Heart left ventricle (tissue), 16 donors: Measurements from ENCODE around the gene BMPR1A. TPM values are rescaled to one million over a fixed set of nuclear protein-coding genes. Genes with fewer than 3 reads are reported as not detected.
A peak's percentile ranks its signal among the peaks of the same experiment; 100 is the strongest.

ENCODE experiments used
- ATAC-seq, 4 donors: fragments of 200-7000 bp; cut with Tn5 transposase; one replicate each; pipeline ENCODE4 v1.9.1; 2020 to 2022; ENCODE audit warnings: moderate library complexity in 4 of 4, mild to moderate bottlenecking in 3 of 4, moderate number of reproducible peaks in 1 of 4
- DNase-seq, 5 donors: peaks; one replicate each; pipeline ENCODE4 v3.0.0-alpha.2; 2020
- H3K27ac ChIP-seq, 12 donors: fragments of 200-600 bp; sonication (generic) in 4 of 12; one replicate each; pipeline versions ENCODE4 v1.5.0 to v1.8.0; 2016 to 2022; ENCODE audit warnings: mild to moderate bottlenecking in 2 of 12
- H3K27me3 ChIP-seq, 9 donors: fragments of 200-600 bp; sonication (generic) in 2 of 9; one replicate each; pipeline versions ENCODE4 v1.5.1 to v1.8.0; 2016 to 2022; ENCODE audit warnings: mild to moderate bottlenecking in 3 of 9
- H3K36me3 ChIP-seq, 9 donors: fragments of 200-600 bp; sonication (generic) in 2 of 9; one replicate each; pipeline versions ENCODE4 v1.5.0 to v1.8.0; 2018 to 2022; ENCODE audit warnings: mild to moderate bottlenecking in 2 of 9
- H3K4me1 ChIP-seq, 12 donors: fragments of 200-600 bp; sonication (generic) in 4 of 12; one replicate each; pipeline versions ENCODE4 v1.5.0 to v1.8.0; 2016 to 2022; ENCODE audit warnings: mild to moderate bottlenecking in 3 of 12
- H3K4me3 ChIP-seq, 12 donors: fragments of 200-600 bp; sonication (generic) in 4 of 12; one replicate each; pipeline versions ENCODE4 v1.5.0 to v1.8.0; 2017 to 2022; ENCODE audit warnings: mild to moderate bottlenecking in 9 of 12, moderate library complexity in 4 of 12
- H3K9me3 ChIP-seq, 12 donors: fragments of 200-600 bp; sonication (generic) in 4 of 12; one replicate each; pipeline versions ENCODE4 v1.5.0 to v1.8.0; 2016 to 2022; ENCODE audit warnings: mild to moderate bottlenecking in 1 of 12
- CTCF ChIP-seq, 12 donors: fragments of 200-600 bp; sonication (generic) in 4 of 12; IDR thresholded peaks; one replicate each; pipeline versions ENCODE4 v1.5.0 to v1.8.0; 2018 to 2022; ENCODE audit warnings: antibody characterized with exemption in 12 of 12, mild to moderate bottlenecking in 5 of 12
- POLR2A ChIP-seq, 2 donors: fragments of 450-650 bp; IDR thresholded peaks; one replicate each; pipeline ENCODE4 v1.6.1; 2017; ENCODE audit warnings: antibody characterized with exemption in 2 of 2, mild to moderate bottlenecking in 2 of 2, moderate library complexity in 2 of 2
- WGBS, 4 donors: extraction: QIAGEN DNeasy Blood & Tissue Kit in 2 of 4; methylation state at CpG; one replicate each; pipeline versions ENCODE4 v1.1.5 to v1.1.7; 2013 to 2018; 5-methylcytosine and 5-hydroxymethylcytosine counted together
- intact Hi-C, 10 donors: fragments of 100-400 bp; cut with DNase I; formaldehyde crosslinking; loops; one replicate each; pipeline versions ENCODE4 v1.11.1 to v1.14.2; 2022
- polyA plus RNA-seq, 2 donors: library from polyadenylated mRNA; stranded (reverse); fragments of 200-250 nt; gene quantifications; one replicate each; pipeline ENCODE4 v1.2.3, GENCODE V29; 2013
- total RNA-seq, 9 donors: library from RNA; depleted of rRNA in 2 of 9; stranded (reverse); fragments of >200 nt in 2 of 9; fragmentation: NEBNext Ultra II Directional in 3 of 9; extraction: Animal tissue kit (Norgen Biotek cat#: 25700) in 3 of 9; gene quantifications; one replicate each; pipeline versions ENCODE4 v1.1.0 to v1.2.4, GENCODE V29; 2016 to 2023
- donor health status: ischemic (EF 13 %, LVEDD 7.1; RV severe dilation, severe dysfunction).
- donor health status: healthy with polysubstance abuse.
- donor health status: DM: no; HTN: yes; CAD: no.
- donor health status: DM: no; HTN: no; CAD: no.
- donor health status: ischemic (EF 25% LVEDD 6.9; RV normal size, moderate dysfunction).
- donor health status: ischemic (EF 25% LVEDD 5.7; RV mildly dilated, moderate dysfunction).
- donor health status: healthy.
- donor health status: DM: yes; HTN: yes; CAD: no.
- donor health status: ischemic (EF 35%, LVEDD 5.7; RV mildly dilated, moderate dysfunction).
- donor health status: nonischemic (EF 11% LVEDD 7.7; RV severe dilation, severe dysfunction).
- donor health status: DM: yes; HTN: yes; CAD: no.
- donor health status: PGD.
- donor health status: ischemic (EF 29% LVEDD 5.4; RV normal size, mild dysfunction).
- donor health status: nonischemic (EF 23%, LVEDD 6.1; RV moderate dilation, normal function).

BMPR1A gene
- total and polyA plus RNA-seq, 11 donors: 6.3 to 72.0 (median 40.1) TPM

GRCh38 chr10:86721232-86721631 lies 35.2 kb upstream of the BMPR1A start:
- 60 to 76% (median 74%) methylated on average over 5 of the region's 5 CpGs for WGBS, 4 donors
- no peaks in the 10 kb centered on the region for H3K9me3 ChIP-seq
- peaks cover 0 to 97% (median 23%) of the 10 kb centered on the region in 9 donors for H3K36me3 ChIP-seq
- H3K27me3 ChIP-seq: peaks cover 0 to 10% (median 0%) of the 10 kb centered on the region in 9 donors
- intact Hi-C loops: no loop called here
- peak overlapping the region in 3 of 12 donors; percentile 12 to 15 (median 12) for H3K27ac ChIP-seq
- TF ChIP-seq CTCF (IDR thresholded peaks at IDR 0.05): no peak
- no peak for TF ChIP-seq POLR2A (IDR thresholded peaks at IDR 0.05)
- H3K4me3 ChIP-seq: no peak overlapping the region
- H3K4me1 ChIP-seq: peaks cover 0 to 49% (median 4%) of the 10 kb centered on the region in 12 donors
- DNase-seq (no peak), ATAC-seq (no peak)

DNA sequence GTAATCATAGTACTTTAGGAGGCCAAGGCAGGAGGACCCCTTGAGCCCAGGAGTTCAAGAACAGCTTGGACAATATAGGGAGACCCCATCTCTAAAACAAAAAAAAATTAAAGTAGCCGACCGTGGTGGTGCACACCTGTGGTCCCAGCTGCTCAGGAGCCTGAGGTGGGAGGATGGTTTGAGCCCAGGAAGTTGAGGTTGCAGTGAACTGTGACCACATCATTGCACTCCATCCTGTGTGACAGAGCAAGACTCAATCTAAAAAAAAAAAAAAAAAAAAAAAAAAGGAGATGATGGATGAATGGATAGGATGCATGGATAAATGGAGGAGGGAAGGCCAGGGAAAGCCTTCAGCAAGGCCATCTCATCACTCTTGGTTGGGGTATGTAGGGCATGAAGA lies 33.4 kb upstream of the BMPR1A start:
- intact Hi-C loops: no loop called here
- Histone ChIP-seq H3K4me1 (peaks cover 0 to 44% (median 4%) of the 10 kb centered on the region in 12 donors), H3K27ac (peak overlapping the region in 1 of 12 donors; percentile 19), H3K9me3 (no peaks in the 10 kb centered on the region), H3K27me3 (peaks cover 0 to 10% (median 0%) of the 10 kb centered on the region in 9 donors), H3K4me3 (no peak overlapping the region), H3K36me3 (peaks cover 0 to 100% (median 22%) of the 10 kb centered on the region in 9 donors)
- DNase-seq: no peak
- no peak for TF ChIP-seq CTCF (IDR thresholded peaks at IDR 0.05)
- TF ChIP-seq POLR2A (IDR thresholded peaks at IDR 0.05): no peak
- ATAC-seq: no peak
- WGBS, 4 donors: 89 to 94% (median 91%) methylated on average over 2 of the region's 2 CpGs

GRCh38 chr10:86724445-86724844 lies 32.0 kb upstream of the BMPR1A start:
- DNase-seq (no peak), ATAC-seq (no peak)
- Histone ChIP-seq H3K9me3 (no peaks in the 10 kb centered on the region), H3K4me3 (no peak overlapping the region), H3K4me1 (peaks cover 0 to 44% (median 4%) of the 10 kb centered on the region in 12 donors), H3K36me3 (peaks cover 0 to 98% (median 18%) of the 10 kb centered on the region in 9 donors), H3K27ac (peak overlapping the region in 1 of 12 donors; percentile 58), H3K27me3 (peaks cover 0 to 10% (median 0%) of the 10 kb centered on the region in 9 donors)
- WGBS, 4 donors: 94 to 96% (median 95%) methylated on average over 6 of the region's 6 CpGs
- TF ChIP-seq POLR2A (IDR thresholded peaks at IDR 0.05): no peak
- intact Hi-C loops: no loop called here

DNA sequence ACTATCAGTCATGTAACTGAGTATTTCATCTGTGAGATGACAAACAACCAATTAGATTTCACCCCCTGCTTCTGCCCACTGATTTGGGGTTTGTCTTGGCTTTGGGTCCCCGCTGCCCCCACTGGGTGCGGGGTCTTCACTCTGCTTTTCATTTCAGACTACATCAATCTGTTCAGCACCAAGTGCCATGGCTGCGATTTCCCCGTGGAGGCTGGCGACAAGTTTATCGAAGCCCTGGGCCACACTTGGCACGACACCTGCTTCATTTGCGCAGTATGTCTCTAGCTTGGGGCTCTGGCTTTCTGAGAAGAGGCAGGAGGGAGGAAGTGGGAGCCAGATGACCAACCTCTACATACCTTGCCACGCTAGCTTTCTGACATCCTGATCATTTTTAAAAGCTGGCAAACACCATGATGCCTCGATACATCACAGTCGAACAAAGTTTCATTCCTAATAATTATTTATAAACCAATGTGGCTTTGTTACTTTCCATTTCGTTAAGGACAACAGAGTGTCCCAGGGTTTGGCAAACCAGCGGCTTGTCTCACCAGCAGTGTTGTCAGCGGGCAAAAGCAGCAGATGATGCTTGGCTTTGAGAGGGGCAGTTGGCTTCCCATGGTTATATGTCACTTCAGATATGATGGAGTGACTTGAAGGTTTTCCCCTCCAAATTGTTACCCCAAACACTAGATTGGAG lies 30.3 kb upstream of the BMPR1A start:
- Histone ChIP-seq H3K36me3 (peaks cover 0 to 82% (median 12%) of the 10 kb centered on the region in 9 donors), H3K4me3 (no peak overlapping the region), H3K4me1 (peaks cover 0 to 58% (median 7%) of the 10 kb centered on the region in 12 donors), H3K27ac (peak overlapping the region in 9 of 12 donors; percentile 32 to 94 (median 58)), H3K27me3 (peaks cover 0 to 10% (median 0%) of the 10 kb centered on the region in 9 donors), H3K9me3 (no peaks in the 10 kb centered on the region)
- no peak for TF ChIP-seq CTCF (IDR thresholded peaks at IDR 0.05)
- TF ChIP-seq POLR2A (IDR thresholded peaks at IDR 0.05): no peak
- DNase-seq: no peak
- 49 to 66% (median 58%) methylated on average over 14 of the region's 14 CpGs for WGBS, 4 donors
- ATAC-seq: peak in 3 of 4 donors; percentile 13 to 36 (median 32)
- intact Hi-C loops: no loop called here
